Measurements from ENCODE around the gene SLC2A6. TPM values are rescaled to one million over a fixed set of nuclear protein-coding genes. Genes with fewer than 3 reads are reported as not detected.

SLC2A6 gene
- total RNA-seq, 1 donor from 2014 or later: 10.5 TPM

DNA sequence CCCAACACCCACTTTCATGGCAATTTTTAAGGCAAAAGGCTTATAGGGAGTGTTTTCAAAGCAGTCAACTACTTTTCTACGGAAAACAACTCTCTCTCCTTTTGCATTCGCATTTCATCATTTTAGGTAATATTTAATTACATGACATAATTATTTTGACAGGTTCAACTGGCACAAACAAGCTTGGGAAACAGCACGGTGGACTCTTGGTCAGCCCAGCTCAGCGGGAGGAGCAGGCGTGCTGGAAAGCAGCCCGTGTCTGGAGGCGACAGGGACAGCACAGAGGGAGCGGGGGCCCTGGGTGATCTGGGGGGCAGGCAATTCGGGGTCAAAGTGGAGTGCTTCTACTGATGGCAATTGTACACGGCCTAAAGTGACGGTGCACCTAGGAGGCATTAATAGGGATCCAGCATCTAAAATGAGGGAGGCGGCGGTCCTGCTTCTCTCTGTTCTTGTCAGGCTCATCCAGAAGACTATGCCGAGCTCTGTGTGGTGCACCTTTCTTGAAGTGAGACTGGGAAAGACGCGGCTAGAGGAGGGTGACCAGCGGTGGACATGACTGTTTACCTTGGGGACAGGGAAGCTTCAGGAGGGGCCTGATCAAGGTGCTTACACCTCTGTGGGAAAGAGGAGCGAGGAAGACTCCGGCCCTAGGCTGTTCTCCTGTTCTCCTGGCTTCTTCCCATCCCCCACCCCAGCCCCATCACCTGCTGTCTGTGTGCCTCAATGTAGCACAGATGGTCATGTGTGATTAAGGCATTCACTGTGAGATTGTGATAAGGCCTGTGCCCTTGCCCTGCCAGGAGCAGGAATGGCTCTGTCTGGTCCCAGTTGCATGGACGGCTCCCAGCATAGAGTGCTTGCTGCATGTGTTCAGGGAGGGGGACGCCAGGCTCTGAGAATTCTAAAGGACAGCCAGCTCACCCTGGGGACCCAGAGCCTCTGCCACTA lies 42.5 kb upstream of the SLC2A6 start:
- no peak for ATAC-seq
- H3K27ac ChIP-seq: no peak overlapping the region
- H3K4me1 ChIP-seq: peaks cover 4% of the 10 kb centered on the region
- H3K27me3 ChIP-seq (ENCODE audit: low read depth): no peaks in the 10 kb centered on the region
- no peaks in the 10 kb centered on the region for H3K9me3 ChIP-seq
- intact Hi-C loops (cut with DNase I): no loop called here
- DNase-seq: no peak
- no peak for TF ChIP-seq CTCF (IDR thresholded peaks at IDR 0.05)
- H3K36me3 ChIP-seq: no peaks in the 10 kb centered on the region
- H3K4me3 ChIP-seq: no peak overlapping the region

- intact Hi-C loops (cut with DNase I): no loop called here
- no peak overlapping the region for H3K27ac ChIP-seq
- peaks cover 4% of the 10 kb centered on the region for H3K27me3 ChIP-seq (ENCODE audit: low read depth)
- DNase-seq: no peak
- H3K36me3 ChIP-seq: no peaks in the 10 kb centered on the region
- no peak overlapping the region for H3K4me3 ChIP-seq
- H3K9me3 ChIP-seq: no peaks in the 10 kb centered on the region
- no peak for ATAC-seq
- no peak for TF ChIP-seq CTCF (IDR thresholded peaks at IDR 0.05)
- no peaks in the 10 kb centered on the region for H3K4me1 ChIP-seq
These were observed 41.4 kb upstream of the SLC2A6 start for GRCh38 chr9:133520121-133520835.

DNA sequence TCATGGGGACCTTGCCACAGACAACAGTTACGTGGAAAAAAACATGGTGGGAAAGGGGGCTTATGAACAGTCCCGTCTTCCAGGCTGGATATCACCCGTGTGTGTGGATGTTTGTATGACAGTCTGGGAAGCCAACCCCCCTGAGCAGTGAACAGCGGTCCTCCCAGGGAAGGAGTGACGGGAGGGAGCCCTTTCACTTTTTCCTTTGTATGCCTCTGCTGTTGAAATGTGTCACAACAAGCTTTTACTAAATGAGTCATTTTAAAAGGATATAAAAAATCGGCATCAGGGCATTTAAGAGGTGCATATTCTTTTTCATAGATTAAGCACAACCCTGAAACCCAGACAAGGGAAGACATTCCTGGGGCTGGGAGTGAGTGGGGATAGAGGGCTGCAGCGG lies 40.8 kb upstream of the SLC2A6 start:
- no peak for TF ChIP-seq CTCF (IDR thresholded peaks at IDR 0.05)
- Histone ChIP-seq H3K27ac (no peak overlapping the region), H3K36me3 (no peaks in the 10 kb centered on the region), H3K4me3 (no peak overlapping the region), H3K27me3 (ENCODE audit: low read depth) (peaks cover 4% of the 10 kb centered on the region), H3K9me3 (no peaks in the 10 kb centered on the region), H3K4me1 (peaks cover 1% of the 10 kb centered on the region)
- ATAC-seq (no peak), DNase-seq (no peak)
- intact Hi-C loops (cut with DNase I): no loop called here

DNA sequence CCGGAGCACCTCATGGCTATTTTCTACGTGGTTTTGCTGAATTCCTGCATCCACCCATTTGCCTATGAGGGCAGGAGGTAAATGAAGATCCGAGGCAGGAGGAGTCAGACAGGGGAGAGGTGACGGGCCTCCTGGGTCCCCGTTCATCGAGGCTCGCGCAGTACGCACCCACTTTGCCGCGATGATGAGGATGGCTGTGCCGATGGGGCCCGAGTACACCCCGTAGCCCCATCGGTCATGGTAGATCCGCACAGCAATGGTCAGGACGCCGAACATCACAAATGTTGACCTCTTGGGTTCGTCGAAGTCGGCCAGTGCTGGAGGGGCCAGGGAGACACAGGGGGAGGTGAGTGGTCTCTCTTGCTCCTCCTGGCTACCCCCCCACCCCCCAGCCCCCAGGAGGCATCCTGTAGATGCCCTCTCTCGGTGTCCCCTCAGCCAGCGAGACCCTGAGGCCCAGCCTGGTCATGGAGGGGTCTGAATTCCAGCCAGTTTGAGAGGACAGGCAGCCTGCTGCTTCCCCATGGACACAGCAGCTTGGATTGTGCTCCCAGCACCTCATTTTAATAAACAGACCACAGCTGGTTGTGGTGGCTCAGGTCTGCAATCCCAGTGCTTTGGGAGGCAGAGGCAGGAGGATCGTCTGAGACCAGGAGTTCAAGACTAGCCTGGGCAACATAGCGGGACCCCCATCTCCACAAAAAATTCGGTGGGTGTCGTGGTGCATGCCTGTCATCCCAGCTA lies 40.0 kb upstream of the SLC2A6 start:
- Histone ChIP-seq H3K9me3 (no peaks in the 10 kb centered on the region), H3K27ac (no peak overlapping the region), H3K4me3 (no peak overlapping the region), H3K4me1 (peaks cover 5% of the 10 kb centered on the region), H3K36me3 (no peaks in the 10 kb centered on the region), H3K27me3 (ENCODE audit: low read depth) (peaks cover 8% of the 10 kb centered on the region)
- ATAC-seq: no peak
- no peak for DNase-seq
- TF ChIP-seq CTCF (IDR thresholded peaks at IDR 0.05): no peak
- intact Hi-C loops (cut with DNase I): no loop called here

DNA sequence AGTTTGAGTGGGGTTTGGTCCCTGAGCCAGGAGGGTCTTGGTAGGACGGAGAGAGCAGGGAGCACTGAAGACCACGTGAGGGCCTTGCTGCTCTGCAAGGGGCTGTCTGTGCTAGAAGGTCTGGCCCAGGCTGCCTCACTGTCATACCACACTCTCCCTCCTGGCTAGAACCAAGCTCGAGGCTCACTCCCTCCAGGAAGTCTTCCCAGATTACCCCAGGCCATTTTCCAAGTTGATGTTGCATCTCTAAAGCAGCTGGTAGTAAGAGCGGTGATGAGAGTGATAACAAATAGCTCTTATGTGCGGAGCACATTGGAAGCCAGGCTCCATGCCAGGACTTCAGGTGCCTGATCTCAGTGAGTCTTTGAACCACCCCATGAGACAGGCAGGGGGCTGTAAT lies 39.3 kb upstream of the SLC2A6 start:
- no peak for TF ChIP-seq CTCF (IDR thresholded peaks at IDR 0.05)
- Histone ChIP-seq H3K27ac (no peak overlapping the region), H3K9me3 (no peaks in the 10 kb centered on the region), H3K36me3 (no peaks in the 10 kb centered on the region), H3K27me3 (ENCODE audit: low read depth) (peaks cover 8% of the 10 kb centered on the region), H3K4me3 (no peak overlapping the region), H3K4me1 (peaks cover 5% of the 10 kb centered on the region)
- DNase-seq: no peak
- intact Hi-C loops (cut with DNase I): no loop called here
- no peak for ATAC-seq
